GM18861 (cell line): ENCODE results near the gene RASEF.
"Not testable (repeated sequence)": the region's sequence is repeated elsewhere in the genome, so short reads cannot be mapped to it uniquely, and the experiment has no call there.

ENCODE experiments used
- ATAC-seq: cut with Tn5 transposase; IDR thresholded peaks from one replicate; pipeline ENCODE4 v1.9.1; 2021; ENCODE audit not compliant: unreplicated experiment

The RASEF gene

GRCh38 chr9:83062651-83063527 lies at the start of gene RASEF:
RASEF (minus strand) TSS chr9:83063142; CDS start chr9:83062867, 275 bp downstream.
- no peak for ATAC-seq

DNA sequence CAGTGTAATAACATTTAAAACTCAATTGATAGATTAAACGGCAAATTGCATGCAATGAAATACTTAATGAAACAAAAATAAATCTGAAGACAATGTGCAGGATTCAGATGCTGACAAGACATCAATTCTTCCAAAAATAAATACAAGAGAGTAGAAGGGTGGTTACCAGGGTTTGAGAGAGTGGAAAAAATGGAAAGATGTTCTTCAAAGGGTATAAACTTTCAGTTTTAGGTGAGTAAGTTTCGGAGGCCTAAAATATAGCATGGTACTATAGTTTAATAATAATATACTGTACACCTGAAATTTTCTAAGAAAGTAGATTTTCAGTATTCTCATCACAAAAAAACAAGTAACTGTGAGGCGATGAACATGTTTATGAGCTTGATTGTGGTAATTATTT lies 48.2 kb upstream of the RASEF start:
- ATAC-seq: no peak

DNA sequence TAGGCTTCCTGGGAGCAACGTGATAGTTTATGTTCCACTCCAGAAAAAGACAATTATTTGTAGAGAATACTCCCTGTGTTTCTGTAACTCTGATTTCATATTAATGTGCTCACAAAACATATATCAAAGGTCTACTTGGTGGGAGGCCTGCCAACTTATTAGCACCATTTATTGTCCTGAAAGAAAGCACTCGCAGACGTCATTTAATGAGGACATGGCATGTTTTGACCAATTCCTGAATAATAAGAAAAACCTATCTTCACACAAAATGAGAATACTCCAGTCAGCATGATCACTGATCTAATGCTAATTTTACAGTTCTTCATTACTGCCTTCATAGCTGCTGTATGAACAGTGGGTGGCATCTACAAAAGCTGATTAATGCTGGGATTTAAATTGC lies 46.4 kb upstream of the RASEF start:
- no peak for ATAC-seq

DNA sequence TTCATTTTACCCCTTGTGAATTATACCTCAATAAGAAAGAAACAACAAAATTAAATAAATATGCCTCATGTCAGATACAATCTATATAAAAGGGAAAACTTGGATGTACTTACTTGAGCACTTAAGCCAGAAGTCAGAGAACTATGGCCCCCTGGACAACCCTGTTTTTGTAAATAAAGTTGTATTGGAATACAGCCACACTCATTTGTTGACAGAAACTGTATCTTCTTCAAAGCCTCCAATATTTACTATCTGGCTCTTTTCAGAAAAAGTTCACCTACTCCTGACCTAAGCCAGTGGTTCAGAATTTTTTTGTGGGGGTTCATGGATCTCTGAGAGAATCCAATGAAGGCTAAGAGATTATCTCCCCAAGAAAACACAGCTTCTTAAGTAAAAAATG lies 45.3 kb upstream of the RASEF start:
- ATAC-seq: no peak

DNA sequence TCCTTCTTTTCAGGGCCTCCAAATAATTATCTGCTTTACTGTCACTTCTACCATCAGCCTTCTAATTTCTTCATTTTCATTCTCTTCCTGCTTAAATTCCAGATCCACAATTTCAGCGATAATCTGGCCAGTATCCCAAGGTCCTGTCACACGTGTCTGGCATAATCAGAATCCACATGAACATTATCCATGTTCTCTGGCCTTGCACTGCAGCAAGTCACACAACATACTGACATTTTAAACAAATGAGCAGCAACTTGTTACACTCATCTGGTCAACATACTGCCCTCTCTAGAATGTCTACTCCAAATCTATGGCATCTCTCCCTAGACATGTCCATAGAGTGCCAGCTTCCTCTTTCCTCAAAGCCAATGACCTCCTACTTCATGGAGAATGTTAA lies 43.8 kb upstream of the RASEF start:
- no peak for ATAC-seq

DNA sequence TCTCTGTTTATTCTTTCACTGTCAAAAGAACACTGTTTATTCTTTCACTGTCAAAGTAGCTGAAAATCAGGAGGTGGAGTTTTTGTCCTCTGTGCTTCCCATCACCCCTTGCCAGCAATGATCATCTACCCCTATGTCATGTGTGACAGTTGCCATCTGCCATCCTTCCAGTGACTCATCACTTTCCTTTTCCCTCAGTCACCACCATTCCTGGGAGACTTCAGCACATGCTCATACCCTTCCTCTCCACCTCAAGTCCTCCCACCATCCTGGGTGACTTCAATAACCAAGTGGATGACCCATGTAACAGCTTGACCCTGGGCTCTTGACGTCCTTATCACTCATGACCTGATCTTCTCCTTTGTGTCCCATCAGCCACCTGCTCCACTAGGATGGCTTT lies 43.3 kb upstream of the RASEF start:
- no peak for ATAC-seq

- ATAC-seq: no peak
Observed at GRCh38 chr9:83097633-83098032, 34.7 kb upstream of the RASEF start.

GRCh38 chr9:83093311-83093710 lies 30.4 kb upstream of the RASEF start:
- ATAC-seq: not testable (repeated sequence)

DNA sequence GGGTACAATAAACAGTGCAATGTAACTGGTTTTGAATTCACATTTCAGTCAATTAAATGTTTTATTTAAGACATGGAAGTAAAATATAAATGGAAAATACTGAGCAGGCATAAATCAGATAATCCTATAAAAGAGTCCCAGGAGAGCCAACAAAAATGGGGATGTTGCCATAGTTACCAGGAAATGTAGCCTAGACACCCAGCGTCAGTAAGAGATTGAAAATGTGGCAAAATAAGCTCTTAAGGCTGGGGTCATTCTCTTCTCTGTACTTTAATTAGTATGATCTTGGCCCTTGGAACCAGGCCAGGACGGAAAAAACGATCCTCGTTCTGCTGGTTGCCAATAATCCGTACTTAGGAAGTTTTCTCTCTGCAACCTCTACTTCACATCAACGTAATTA lies 18.9 kb upstream of the RASEF start:
- no peak for ATAC-seq

- ATAC-seq: no peak
Observed at GRCh38 chr9:83081010-83081409, 18.1 kb upstream of the RASEF start.

- not testable (repeated sequence) for ATAC-seq
Observed at GRCh38 chr9:83075932-83076331, 13.0 kb upstream of the RASEF start.

DNA sequence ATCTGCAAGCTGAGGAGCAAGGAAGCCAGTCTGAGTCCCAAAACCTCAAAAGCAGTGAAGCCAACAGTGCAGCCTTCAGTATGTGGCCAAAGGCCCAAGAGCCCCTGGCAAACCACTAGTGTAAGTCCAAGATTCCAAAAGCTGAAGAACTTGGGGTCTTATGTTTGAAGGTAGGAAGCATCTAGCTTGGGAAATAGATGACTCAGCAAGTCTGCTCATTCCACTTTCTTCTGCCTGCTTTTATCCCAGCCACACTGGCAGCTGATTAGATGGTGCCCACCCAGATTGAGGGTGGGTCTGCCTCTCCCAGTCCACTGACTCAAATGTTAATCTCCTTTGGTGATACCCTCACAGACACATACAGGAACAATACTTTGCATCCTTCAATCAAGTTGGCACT lies 9.6 kb upstream of the RASEF start:
- ATAC-seq: not testable (repeated sequence)

DNA sequence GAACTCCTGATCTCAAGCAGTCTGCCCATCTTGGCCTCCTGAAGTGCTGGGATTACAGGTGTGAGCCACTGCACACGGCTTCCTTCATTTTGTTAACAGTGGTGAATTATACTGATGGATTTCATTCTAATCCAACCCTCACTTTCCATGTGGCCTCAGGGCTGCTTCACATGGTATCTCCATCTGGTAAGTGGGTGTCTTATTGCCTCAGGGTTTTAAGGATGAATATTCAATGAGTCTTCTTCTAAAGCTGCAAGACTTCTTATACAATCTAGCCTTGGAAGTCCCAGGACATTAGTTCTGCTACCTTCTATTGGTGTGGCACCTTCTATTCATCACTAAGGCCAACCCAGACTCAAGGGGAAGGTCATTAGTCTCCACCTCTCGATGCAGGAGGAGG lies 8.7 kb upstream of the RASEF start:
- ATAC-seq: no peak

DNA sequence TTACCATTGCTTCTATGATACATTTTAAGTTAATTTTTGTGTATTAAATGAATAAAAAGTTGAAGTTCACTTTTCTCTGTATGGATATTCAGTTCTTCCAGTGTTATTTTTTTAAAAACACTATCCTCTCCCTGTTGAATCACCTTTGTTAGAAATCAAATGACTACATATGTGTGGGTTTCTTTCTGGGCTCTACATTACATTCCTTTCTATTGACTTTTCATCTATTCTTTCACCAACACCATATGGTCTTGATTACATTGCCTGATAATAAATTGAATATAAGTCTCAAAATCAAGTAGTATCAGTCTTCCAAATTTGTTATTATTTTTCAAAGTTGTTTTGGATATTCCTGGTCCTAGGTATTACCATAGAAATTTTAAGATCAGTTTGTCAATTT lies 7.3 kb upstream of the RASEF start:
- ATAC-seq: no peak

GRCh38 chr9:83069651-83070050 lies 6.7 kb upstream of the RASEF start:
- ATAC-seq: no peak

DNA sequence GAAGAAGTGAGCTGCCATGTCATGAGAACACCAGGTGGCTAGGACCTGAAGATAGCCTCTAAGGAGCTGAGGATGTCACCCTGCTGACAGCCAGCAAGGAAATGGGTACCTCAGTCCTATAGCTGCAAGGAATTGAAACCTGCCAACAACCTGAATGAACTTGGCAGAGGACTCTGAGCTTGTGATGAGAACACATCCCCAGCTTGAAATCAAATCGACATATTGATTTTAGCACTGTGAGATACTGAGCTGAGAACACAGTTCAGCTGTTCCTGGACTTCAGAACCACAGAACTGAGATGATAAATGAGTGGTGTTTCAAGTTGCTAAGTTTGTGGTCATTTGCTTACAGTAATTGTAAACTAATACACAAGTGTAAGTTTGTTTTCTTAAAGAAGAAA lies 5.5 kb upstream of the RASEF start:
- ATAC-seq: no peak

DNA sequence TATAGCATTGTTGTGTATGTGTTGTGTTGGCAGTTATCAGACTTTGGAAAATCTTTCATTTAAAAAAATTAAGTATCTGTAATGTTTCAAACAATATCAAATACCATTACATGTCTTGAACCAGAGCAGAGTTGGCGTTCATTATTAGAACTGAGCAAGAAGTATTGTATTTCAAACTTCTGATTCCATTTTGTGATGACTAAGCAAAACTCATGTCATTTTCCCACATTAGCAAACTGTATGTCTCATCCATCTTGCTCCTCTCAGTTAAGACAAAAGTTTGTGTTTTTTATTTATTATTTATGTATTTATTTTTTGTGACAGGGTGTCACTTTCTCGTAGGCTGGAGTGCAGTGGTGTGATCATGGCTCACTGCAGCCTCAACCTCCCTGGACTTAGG lies 4.6 kb upstream of the RASEF start:
- no peak for ATAC-seq

- ATAC-seq: no peak
Observed at GRCh38 chr9:83066771-83067170, 3.8 kb upstream of the RASEF start.

DNA sequence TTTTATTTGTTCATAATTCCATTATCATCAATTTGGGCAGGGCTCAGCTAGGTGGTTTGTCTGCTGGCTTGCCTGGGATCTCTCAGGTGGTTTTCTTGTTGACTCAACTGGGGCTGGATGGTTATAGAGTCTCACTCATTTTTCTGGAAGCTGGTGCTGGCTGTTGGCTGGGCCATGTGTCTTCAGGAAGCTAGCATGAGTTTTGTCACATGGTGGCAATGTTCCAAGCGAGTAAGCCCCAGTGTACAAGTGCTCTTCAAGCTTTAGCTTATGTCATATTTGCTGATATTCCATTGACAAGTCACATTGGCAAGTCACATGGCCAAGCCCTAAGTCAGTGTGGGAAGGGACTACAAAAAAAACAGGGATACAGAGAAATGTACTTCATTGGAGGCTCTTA lies 2.3 kb upstream of the RASEF start:
- no peak for ATAC-seq

- ATAC-seq: no peak
Observed at GRCh38 chr9:83061990-83062650, 822 bp downstream of the RASEF start.

DNA sequence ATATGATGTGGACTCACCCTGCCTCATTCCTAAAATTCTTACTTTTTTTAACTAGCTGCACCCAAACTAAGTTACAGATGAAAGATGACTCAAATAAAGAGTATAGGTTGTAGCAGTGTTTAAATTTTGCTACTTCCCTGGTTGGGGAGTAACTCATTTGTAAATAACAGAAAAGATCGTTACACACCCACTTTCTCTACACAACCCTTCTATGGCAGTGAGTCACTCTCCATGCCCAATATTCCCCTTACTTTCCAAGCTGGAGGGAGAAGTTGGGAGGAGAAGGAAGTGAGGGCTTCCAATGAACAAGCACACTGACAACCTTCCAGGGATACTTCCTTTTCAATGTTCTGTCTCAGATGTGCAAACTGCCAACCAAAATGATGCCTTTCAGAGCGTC lies 1.9 kb downstream of the RASEF start:
- no peak for ATAC-seq

GRCh38 chr9:83060556-83060955 lies 2.4 kb downstream of the RASEF start:
- no peak for ATAC-seq

GRCh38 chr9:83059417-83059816 lies 3.5 kb downstream of the RASEF start:
- no peak for ATAC-seq
